Prostate gland (tissue), 2 donors: ENCODE results near the gene KCNJ6.

ENCODE experiments used
- CTCF ChIP-seq, 4 experiments: fragments of 200-600 bp in 2 of 4; fragments of 450-650 bp in 2 of 4; sonication (generic) in 2 of 4; IDR thresholded peaks; 1 replicate in 3 of 4; 2 replicates in 1 of 4; pipeline ENCODE4 v1.5.1; 2016 to 2019; ENCODE audit warnings: antibody characterized with exemption in 4 of 4, mild to moderate bottlenecking in 2 of 4, moderate library complexity in 2 of 4
- POLR2A ChIP-seq: fragments of 450-650 bp; IDR thresholded peaks from one replicate; pipeline ENCODE4 v1.6.1; 2016; ENCODE audit warnings: antibody characterized with exemption, mild to moderate bottlenecking

GRCh38 chr21:37878946-37879660 lies 37.2 kb downstream of the KCNJ6 start:
- TF ChIP-seq CTCF (IDR thresholded peaks at IDR 0.05) (no peak), POLR2A (no peak)
